Activated naive CD8-positive, alpha-beta T cell treated with anti-CD3 and anti-CD28 coated beads for 36 hours (primary cell): ENCODE measurements around the gene WSCD2. TPM values are rescaled to one million over a fixed set of nuclear protein-coding genes. Genes with fewer than 3 reads are reported as not detected.

Experiments used
- DNase-seq: peaks from one replicate; pipeline ENCODE4 v3.0.0; 2021
- H3K27ac Mint-ChIP-seq: one replicate; pipeline ENCODE4 v1.8.0; 2022; ENCODE audit warnings: mild to moderate bottlenecking, moderate library complexity, mixed read lengths
- H3K27me3 Mint-ChIP-seq: one replicate; pipeline ENCODE4 v1.8.0; 2022; ENCODE audit warnings: mild to moderate bottlenecking, mixed read lengths
- H3K36me3 Mint-ChIP-seq: one replicate; pipeline ENCODE4 v1.8.0; 2021; ENCODE audit warnings: mild to moderate bottlenecking, mixed read lengths
- H3K4me1 Mint-ChIP-seq: one replicate; pipeline ENCODE4 v1.8.0; 2021; ENCODE audit warnings: mixed read lengths
- H3K4me3 Mint-ChIP-seq: one replicate; pipeline ENCODE4 v1.8.0; 2022; ENCODE audit warnings: mild to moderate bottlenecking, moderate library complexity, mixed read lengths
- H3K9me3 Mint-ChIP-seq: one replicate; pipeline ENCODE4 v1.8.0; 2022; ENCODE audit warnings: mixed read lengths
- total RNA-seq, 2 experiments: library from RNA; stranded (reverse); gene quantifications; one replicate each; pipeline ENCODE4 v1.2.3, GENCODE V29; 2021

Gene WSCD2
- total RNA-seq, 2 experiments from 2014 or later: not detected

DNA sequence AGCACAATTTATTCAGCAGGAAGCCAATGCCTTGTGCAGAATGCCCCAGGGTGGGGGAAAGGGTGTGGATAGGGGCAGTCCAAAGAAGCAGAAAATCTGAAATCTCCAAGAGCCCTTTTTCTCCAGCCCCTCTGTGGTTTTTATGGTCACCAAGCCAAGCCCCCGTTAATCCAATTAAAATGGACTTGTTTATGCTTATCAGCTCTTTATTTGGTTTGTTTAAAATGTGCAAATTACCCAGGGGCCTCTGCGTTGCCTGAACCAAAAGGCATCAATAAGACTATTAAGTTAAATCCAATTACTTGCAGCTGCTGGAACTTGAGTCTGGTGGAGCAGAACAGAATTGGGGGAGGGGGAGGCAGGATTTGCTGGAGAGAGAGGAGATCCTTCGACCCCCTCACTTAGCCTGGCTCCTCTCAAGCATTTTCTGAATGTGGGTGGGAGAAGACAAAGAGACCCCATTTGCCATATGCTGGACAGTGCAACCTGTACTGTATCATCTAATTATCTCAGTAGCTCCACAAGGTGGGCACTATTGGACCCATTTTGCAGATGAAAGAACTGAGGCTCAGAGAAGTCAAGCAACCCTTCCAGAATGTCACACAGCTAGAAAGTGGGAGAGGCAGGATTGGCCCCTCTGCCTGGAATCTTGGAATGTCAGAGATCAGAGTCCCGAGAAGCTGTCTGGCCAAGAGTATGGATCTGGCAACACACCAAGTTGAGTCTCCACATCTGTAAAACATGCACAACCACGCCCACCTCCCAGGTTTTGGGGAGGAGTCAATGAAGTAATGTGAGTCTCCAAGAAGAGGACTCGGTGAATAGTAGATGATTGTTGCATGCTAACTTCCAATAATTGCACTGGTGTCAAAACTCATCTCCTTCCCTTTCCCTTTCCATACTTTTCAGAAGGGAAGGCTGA lies 143.1 kb downstream of the WSCD2 start:
- no peaks in the 10 kb centered on the region for H3K4me1 Mint-ChIP-seq
- no peaks in the 10 kb centered on the region for H3K36me3 Mint-ChIP-seq
- H3K9me3 Mint-ChIP-seq: no peaks in the 10 kb centered on the region
- H3K27ac Mint-ChIP-seq: no peak overlapping the region
- no peak overlapping the region for H3K4me3 Mint-ChIP-seq
- no peak for DNase-seq
- H3K27me3 Mint-ChIP-seq: peaks cover 12% of the 10 kb centered on the region

DNA sequence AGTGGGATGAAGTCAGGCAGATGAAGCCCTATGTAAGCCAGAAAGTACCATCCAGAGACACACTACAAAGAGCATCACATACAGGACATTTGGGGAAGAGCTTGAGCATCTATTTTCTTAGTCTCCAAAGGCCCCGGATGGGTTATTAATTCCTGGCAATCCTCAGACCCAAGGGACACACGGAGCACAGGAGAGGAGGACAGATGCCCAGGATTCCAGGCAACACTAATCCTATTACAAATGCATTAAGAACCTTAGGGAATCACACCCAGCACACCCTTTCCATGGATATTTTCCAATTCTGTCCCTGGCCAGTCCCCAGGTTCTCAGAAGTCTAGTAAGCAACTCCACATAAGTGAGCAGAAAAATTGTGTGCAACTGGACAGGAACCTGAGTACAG lies 144.1 kb downstream of the WSCD2 start:
- H3K36me3 Mint-ChIP-seq: no peaks in the 10 kb centered on the region
- H3K9me3 Mint-ChIP-seq: no peaks in the 10 kb centered on the region
- no peak for DNase-seq
- no peak overlapping the region for H3K27ac Mint-ChIP-seq
- H3K27me3 Mint-ChIP-seq: peaks cover 8% of the 10 kb centered on the region
- H3K4me1 Mint-ChIP-seq: no peaks in the 10 kb centered on the region
- no peak overlapping the region for H3K4me3 Mint-ChIP-seq

DNA sequence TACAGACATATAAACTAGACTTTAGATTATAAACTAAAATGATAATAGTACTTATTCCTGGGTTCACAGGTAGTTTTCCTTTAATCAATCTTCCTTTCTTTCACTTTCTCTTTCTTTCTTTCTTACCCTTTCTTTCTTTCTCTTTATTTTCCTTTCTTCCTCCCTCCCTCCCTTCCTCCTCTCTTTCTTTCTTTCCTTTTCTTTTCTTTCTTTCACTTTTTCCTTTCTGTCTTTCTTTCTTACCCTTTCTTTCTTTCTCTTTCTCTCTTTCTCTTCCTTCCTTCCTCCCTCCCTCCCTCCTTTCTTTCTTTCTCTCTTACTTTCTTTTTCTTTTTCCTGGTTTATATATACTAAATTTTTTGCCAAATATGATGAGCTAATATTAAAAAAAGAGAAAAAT lies 148.5 kb downstream of the WSCD2 start:
- H3K27me3 Mint-ChIP-seq: peaks cover 6% of the 10 kb centered on the region
- no peaks in the 10 kb centered on the region for H3K9me3 Mint-ChIP-seq
- DNase-seq: no peak
- no peaks in the 10 kb centered on the region for H3K36me3 Mint-ChIP-seq
- H3K4me1 Mint-ChIP-seq: no peaks in the 10 kb centered on the region
- H3K27ac Mint-ChIP-seq: no peak overlapping the region
- H3K4me3 Mint-ChIP-seq: no peak overlapping the region

DNA sequence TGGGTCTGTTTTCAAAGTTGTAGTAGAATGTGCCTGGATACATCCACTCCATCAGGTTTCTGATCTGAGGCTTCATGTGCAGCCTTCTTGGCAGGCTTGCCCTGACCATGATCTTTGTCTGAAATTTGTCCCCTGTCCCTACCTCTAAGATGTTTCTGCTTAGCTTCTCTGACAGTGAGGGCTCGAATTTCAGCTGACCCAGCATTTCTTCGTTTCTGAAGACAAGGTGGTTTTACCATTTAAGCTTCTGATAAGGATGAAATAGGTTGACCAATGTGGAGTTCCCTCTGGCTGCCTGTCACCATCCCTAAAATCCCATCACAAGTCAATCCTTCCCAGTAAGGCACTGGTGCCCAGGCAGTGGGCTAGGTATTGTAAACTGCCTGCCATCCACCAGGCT lies 153.1 kb downstream of the WSCD2 start:
- no peaks in the 10 kb centered on the region for H3K9me3 Mint-ChIP-seq
- no peaks in the 10 kb centered on the region for H3K36me3 Mint-ChIP-seq
- H3K27me3 Mint-ChIP-seq: peaks cover 15% of the 10 kb centered on the region
- no peak for DNase-seq
- no peaks in the 10 kb centered on the region for H3K4me1 Mint-ChIP-seq
- H3K27ac Mint-ChIP-seq: no peak overlapping the region
- H3K4me3 Mint-ChIP-seq: no peak overlapping the region

DNA sequence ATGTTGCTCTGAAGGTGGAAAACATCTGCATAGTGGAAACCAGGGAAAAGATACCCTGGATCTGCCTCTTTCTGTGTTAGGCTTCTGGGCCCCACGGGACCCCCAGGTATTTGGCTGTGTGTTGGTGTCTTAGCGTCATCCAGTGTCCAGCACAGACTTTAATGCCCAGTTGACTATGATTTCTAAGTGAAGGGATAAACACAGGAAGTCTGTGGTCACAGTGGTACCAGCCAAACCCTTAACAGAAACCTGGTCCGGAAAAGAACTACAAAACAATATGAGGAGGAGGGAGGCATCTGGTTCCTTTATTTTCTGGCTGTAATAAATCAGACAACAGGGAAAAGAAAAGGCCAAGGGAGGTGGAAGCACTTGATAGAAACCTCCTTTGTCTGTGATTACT lies 153.6 kb downstream of the WSCD2 start:
- Mint-ChIP-seq H3K36me3 (no peaks in the 10 kb centered on the region), H3K27me3 (peaks cover 15% of the 10 kb centered on the region), H3K4me1 (no peaks in the 10 kb centered on the region), H3K4me3 (no peak overlapping the region), H3K9me3 (no peaks in the 10 kb centered on the region), H3K27ac (no peak overlapping the region)
- no peak for DNase-seq

DNA sequence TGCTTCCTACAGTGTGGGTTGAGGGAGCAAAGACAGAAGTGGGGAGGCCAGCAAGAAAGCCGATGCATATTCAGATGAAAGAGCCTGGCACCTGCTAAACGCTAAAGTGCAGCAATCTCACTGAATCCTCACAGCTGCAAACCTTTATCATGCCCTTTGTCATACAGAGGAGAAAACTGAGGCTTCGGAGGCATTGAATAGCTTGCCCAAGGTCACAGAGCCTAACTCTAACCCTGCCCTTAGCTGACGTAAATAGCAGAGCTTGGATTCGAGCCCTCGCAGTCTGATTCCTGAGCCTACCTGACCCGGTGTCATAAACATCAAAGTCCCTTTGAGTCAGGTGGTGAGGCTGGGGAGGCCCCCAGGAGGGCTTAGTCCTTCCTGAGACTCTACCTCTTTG lies 155.1 kb downstream of the WSCD2 start:
- Mint-ChIP-seq H3K4me3 (no peak overlapping the region), H3K27me3 (peaks cover 22% of the 10 kb centered on the region), H3K36me3 (no peaks in the 10 kb centered on the region), H3K4me1 (no peaks in the 10 kb centered on the region), H3K9me3 (no peaks in the 10 kb centered on the region), H3K27ac (no peak overlapping the region)
- DNase-seq: no peak

DNA sequence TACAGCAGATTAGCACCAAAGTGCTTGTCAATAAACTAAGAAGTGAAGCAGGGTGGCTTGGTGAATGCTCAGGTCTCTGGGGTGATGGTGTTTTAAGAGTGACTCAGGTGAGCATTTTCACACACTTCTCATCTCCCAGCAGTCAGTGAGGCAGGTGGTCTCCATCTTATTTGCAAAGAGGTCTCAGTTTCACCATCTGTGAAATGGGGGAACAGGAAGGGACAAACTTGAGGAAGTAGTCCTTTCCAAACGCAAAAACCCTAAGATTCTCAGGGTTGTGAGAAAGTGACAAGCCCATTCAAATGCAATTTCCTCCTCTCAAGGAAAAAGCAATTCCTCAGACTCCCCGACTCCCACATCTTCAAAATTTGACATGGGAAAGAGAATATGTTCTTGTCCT lies 155.9 kb downstream of the WSCD2 start:
- Mint-ChIP-seq H3K9me3 (no peaks in the 10 kb centered on the region), H3K27ac (no peak overlapping the region), H3K4me3 (no peak overlapping the region), H3K4me1 (no peaks in the 10 kb centered on the region), H3K36me3 (no peaks in the 10 kb centered on the region), H3K27me3 (peaks cover 24% of the 10 kb centered on the region)
- DNase-seq: no peak

DNA sequence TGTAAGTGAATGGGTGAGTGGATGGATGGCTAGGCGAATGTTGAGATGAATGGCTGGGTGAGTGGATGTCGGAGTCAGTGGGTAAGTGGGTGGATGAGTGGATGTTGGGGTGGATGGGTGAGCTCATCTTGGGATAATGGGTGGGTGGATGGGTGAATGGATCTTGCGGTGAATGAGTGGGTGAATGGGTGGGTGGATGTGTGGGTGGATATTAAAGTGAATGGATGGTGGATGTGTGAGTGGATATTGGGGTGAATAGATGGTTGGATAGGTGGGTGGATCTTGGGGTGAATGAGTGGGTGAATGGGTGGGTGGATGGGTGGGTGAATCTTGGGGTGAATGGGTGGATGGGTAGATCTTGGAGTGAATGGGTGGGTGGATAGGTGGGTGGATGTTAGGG lies 158.1 kb downstream of the WSCD2 start:
- Mint-ChIP-seq H3K36me3 (no peaks in the 10 kb centered on the region), H3K9me3 (no peaks in the 10 kb centered on the region), H3K27ac (no peak overlapping the region), H3K4me1 (no peaks in the 10 kb centered on the region), H3K4me3 (no peak overlapping the region), H3K27me3 (peaks cover 24% of the 10 kb centered on the region)
- DNase-seq: no peak

DNA sequence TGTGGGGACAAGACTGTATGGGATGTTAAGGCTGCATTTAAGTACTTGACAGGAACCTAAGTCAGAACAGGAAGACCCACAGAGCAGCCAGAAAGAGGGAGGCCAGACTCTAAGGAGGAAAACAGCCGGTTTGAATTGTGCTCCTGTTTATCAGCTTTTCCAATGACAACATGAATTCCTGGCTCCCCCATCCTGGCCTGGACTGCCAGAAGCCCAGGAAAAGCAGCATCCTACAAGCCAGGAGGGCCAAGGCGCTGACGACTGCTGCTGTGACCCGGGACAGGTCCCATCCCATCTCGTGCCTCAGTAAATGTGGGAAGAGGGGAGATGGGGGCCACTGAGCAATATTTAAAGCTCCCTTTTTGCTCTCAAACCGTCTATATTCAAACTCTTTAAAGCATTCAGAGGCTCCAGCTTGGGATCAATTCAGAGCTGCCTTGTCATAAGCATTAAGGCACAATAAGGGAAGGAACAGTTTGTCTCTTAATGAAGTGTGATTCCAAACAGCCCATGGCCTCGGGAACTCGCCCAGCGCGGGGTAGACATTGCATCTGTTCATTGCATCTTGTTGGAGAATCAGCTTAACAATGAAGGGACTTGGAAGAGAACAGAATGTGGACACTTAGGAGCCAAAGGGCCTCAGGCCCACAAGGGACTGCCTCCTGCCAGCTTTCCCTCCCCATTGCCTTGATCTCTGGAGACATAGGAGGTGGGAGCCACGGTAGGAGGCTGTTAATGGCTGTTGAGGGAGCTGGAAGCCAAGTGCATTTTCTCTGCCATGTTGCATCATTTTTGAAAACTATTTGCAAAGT lies 160.5 kb downstream of the WSCD2 start:
- Mint-ChIP-seq H3K4me3 (no peak overlapping the region), H3K36me3 (no peaks in the 10 kb centered on the region), H3K27me3 (peaks cover 14% of the 10 kb centered on the region), H3K9me3 (no peaks in the 10 kb centered on the region), H3K27ac (no peak overlapping the region), H3K4me1 (no peaks in the 10 kb centered on the region)
- DNase-seq: no peak

DNA sequence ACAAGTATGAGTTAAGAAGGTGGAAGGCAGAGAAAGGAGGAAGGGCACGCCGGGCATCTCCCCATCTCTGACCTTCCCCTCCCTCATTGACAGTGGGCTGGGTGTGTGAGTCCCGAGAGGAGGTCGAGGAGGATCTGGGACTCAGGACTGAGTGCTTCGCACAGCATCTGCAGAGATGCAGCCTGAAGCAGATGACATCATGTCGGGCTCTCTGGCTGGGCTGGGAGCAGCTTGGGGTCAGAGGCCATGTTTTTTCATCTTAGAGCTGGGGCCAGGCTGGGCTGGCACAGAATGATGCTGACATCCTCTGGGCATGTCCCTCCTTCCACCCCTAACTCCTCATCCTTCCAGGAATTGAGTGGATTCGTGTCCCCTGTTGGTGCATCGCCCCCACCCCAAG lies 166.6 kb downstream of the WSCD2 start:
- Mint-ChIP-seq H3K4me1 (no peaks in the 10 kb centered on the region), H3K9me3 (no peaks in the 10 kb centered on the region), H3K27me3 (peaks cover 5% of the 10 kb centered on the region), H3K27ac (no peak overlapping the region), H3K4me3 (no peak overlapping the region), H3K36me3 (no peaks in the 10 kb centered on the region)
- DNase-seq: no peak

DNA sequence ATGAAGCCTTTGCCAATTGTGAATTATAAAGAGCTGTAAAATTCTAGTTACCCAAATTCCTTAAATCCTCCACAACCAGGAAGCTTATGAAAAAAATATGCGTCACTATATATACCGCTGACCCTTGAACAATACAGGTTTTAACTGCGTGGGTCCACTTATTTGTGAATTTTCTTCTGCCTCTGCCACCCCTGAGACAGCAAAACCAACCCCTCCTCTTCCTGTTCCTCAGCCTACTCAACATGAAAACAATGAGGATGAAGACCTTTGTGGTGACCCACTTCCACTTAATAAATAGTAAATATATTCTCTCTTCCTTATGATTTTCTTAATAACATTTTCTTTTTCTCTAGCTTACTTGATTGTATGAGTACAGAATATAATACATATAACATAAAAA lies 167.9 kb downstream of the WSCD2 start:
- peaks cover 5% of the 10 kb centered on the region for H3K27me3 Mint-ChIP-seq
- H3K36me3 Mint-ChIP-seq: no peaks in the 10 kb centered on the region
- H3K4me1 Mint-ChIP-seq: no peaks in the 10 kb centered on the region
- H3K9me3 Mint-ChIP-seq: no peaks in the 10 kb centered on the region
- DNase-seq: no peak
- no peak overlapping the region for H3K4me3 Mint-ChIP-seq
- no peak overlapping the region for H3K27ac Mint-ChIP-seq

DNA sequence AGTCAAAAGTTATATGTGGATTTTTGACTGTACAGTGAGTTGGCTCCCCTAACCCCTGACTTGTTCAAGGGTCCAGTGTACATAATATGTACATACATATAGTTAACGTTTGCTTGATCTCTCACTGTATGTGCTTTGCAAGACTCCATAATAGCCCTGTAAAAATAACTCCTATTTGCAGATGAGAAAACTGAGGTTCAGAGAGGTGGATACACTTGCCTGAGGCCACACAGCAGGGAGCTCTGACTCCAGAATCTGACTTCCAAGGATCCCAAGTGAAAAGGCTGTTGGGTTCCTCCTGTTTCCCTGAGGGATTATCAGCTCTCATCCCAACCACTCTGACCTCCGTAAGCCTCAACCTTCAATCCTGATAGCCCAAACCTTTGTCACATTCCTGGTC lies 168.3 kb downstream of the WSCD2 start:
- Mint-ChIP-seq H3K27ac (no peak overlapping the region), H3K36me3 (no peaks in the 10 kb centered on the region), H3K27me3 (peaks cover 5% of the 10 kb centered on the region), H3K9me3 (no peaks in the 10 kb centered on the region), H3K4me3 (no peak overlapping the region), H3K4me1 (no peaks in the 10 kb centered on the region)
- DNase-seq: no peak

DNA sequence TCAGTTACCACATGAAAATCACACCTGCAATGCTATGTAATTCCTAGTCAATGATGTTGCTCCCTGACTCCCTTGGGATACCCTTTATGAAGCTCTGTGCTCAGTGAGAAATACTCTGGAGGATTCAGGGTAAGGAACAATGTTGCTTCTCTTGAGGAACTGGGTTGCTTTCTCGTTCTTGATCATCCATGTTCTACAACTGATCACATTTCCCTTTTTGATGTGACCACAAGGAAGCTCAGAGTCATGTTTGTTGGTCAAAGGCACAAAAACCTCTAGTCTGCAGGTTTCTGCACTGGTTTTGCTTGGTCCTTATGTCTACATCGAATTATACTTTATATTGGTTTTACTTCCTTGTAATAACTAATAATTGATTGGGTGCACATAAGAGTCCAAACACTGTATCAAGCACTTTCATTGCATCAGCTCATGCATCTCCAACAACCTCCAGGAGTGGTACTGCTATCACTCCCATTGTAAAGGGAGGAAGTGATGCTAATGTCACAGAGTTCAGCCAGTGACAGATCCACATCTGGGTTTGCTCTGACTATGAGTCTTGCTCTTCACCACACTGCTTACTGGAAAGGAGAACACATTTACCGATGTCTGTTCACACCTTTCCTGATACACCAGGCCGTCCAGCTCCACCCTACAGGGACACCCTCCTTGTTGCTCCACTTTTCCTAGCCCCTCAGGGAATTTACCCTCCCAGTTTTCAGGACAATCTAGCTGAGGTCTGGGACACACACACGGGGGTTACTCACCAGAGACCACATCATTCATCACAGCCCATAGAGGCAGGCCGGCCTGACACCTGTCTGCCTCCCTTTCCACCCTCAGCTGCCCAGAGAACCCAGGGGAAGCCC lies 169.0 kb downstream of the WSCD2 start:
- H3K4me1 Mint-ChIP-seq: no peaks in the 10 kb centered on the region
- H3K9me3 Mint-ChIP-seq: no peaks in the 10 kb centered on the region
- peaks cover 5% of the 10 kb centered on the region for H3K27me3 Mint-ChIP-seq
- H3K4me3 Mint-ChIP-seq: no peak overlapping the region
- no peak overlapping the region for H3K27ac Mint-ChIP-seq
- H3K36me3 Mint-ChIP-seq: no peaks in the 10 kb centered on the region
- no peak for DNase-seq

DNA sequence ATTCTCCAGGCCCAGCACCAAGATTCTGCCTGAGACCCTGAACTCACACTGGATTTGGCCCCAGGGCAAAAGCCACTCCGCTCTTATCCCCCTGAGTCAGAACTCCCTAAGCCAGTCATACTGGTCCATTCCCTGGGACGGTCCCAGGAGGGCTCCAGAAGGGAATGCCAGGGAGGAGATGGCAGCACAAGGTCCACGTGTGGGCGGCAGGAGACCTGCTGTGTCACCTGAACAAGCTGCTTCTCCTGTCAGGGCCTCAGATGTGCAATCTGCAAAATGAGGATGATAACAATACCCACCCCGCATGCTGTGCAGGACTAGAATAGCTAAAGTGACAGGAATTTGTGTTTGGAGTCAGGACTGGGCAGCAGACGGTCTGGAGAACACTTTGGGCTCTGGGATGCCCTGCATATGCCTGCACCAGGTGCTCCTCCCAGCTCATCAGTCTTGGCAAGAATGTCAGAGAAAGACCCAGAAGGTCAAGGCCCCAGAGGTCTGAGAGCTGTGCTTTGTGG lies 169.7 kb downstream of the WSCD2 start:
- no peak for DNase-seq
- peaks cover under 1% of the 10 kb centered on the region for H3K27me3 Mint-ChIP-seq
- no peaks in the 10 kb centered on the region for H3K9me3 Mint-ChIP-seq
- no peak overlapping the region for H3K4me3 Mint-ChIP-seq
- H3K27ac Mint-ChIP-seq: no peak overlapping the region
- no peaks in the 10 kb centered on the region for H3K4me1 Mint-ChIP-seq
- no peaks in the 10 kb centered on the region for H3K36me3 Mint-ChIP-seq

DNA sequence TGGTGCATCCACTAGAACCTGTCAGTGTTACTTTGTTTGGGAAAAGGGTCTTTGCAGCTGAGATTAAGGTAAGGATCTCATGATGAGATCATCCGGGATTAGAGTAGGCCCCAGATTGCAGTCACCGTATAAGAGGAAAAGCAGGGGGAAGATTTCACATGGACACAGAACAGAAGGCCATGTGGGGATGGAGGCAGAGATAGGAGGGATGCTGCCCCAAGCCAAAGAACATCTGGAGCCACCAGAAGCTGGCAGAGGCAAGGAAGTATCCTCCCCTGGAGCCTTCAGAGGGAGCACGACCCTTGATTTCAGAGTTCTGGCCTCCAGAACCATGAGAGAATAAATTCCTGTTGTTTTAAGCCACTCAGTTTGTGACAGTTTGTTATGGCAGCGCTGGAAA lies 170.4 kb downstream of the WSCD2 start:
- Mint-ChIP-seq H3K9me3 (no peaks in the 10 kb centered on the region), H3K27ac (no peak overlapping the region), H3K4me3 (no peak overlapping the region), H3K4me1 (no peaks in the 10 kb centered on the region), H3K27me3 (no peaks in the 10 kb centered on the region), H3K36me3 (no peaks in the 10 kb centered on the region)
- no peak for DNase-seq
